Measurements from ENCODE around the gene WNT8B. TPM values are rescaled to one million over a fixed set of nuclear protein-coding genes. Genes with fewer than 3 reads are reported as not detected.

WNT8B gene
- total and polyA plus RNA-seq, 2 donors (not counting 1 experiment from before 2014, with no cell fraction given) = not detected

DNA sequence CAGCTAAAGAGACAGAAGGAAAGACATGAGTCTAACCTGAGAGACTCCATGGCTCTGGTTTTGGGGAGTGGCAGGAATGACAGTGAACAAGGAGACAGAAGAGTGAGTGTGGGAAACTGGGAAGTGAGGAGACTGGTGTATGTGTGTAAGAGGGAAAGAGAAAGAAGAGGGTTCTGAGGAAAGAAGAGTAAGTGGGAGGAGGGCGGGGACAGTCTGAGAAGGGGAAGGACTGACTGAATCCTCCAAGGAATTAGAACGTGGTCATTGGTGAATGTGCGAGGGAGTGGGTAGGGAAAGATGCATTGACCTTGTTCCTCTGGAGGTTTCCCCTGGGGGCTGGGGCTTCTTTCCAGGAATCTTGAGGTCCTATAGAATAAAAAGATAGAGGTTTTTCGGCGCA, 26.6 kb downstream of the WNT8B start:
- no peak overlapping the region for H3K9ac ChIP-seq (ENCODE audit: low read length)
- no peak overlapping the region for H2AFZ ChIP-seq (ENCODE audit: insufficient read depth, low read depth, low read length, poor library complexity, severe bottlenecking)
- intact Hi-C loops (cut with micrococcal nuclease) = no loop called here
- POLR2A ChIA-PET = no interaction called here
- DNase-seq = no peak
- H3K4me2 ChIP-seq (replicated peaks; ENCODE audit: low read depth, low read length, poor library complexity, severe bottlenecking) = no peak overlapping the region
- WGBS (ENCODE audit: insufficient coverage) = 69% methylated on average over 3 of the region's 5 CpGs
- no peaks in the 10 kb centered on the region for H3K4me1 ChIP-seq (ENCODE audit: control insufficient read depth in 2 of 2, insufficient read depth in 2 of 2, low read length in 2 of 2)
- no peaks in the 10 kb centered on the region for H3K27me3 ChIP-seq (replicated peaks in 1 of 4; ENCODE audit: control extremely low read depth in 1 of 4, control insufficient read depth in 3 of 4, insufficient read depth in 4 of 4, low read length in 3 of 4)
- Mint-ChIP-seq H3K27me3 (no peaks in the 10 kb centered on the region), H3K27ac (no peak overlapping the region), H3K4me3 (no peak overlapping the region), H3K9me3 (ENCODE audit: insufficient read depth) (no peaks in the 10 kb centered on the region), H3K4me1 (no peaks in the 10 kb centered on the region)
- no peak for TF ChIP-seq EZH2 (IDR thresholded peaks at IDR 0.05; ENCODE audit: borderline replicate concordance, insufficient read depth, low read depth, low read length, poor library complexity, severe bottlenecking)
- TF ChIP-seq, protein P1, sequence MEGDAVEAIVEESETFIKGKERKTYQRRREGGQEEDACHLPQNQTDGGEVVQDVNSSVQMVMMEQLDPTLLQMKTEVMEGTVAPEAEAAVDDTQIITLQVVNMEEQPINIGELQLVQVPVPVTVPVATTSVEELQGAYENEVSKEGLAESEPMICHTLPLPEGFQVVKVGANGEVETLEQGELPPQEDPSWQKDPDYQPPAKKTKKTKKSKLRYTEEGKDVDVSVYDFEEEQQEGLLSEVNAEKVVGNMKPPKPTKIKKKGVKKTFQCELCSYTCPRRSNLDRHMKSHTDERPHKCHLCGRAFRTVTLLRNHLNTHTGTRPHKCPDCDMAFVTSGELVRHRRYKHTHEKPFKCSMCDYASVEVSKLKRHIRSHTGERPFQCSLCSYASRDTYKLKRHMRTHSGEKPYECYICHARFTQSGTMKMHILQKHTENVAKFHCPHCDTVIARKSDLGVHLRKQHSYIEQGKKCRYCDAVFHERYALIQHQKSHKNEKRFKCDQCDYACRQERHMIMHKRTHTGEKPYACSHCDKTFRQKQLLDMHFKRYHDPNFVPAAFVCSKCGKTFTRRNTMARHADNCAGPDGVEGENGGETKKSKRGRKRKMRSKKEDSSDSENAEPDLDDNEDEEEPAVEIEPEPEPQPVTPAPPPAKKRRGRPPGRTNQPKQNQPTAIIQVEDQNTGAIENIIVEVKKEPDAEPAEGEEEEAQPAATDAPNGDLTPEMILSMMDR (IDR thresholded peaks at IDR 0.05) = no peak
- H4K20me1 ChIP-seq (ENCODE audit: control insufficient read depth, insufficient read depth, low read length, poor library complexity, severe bottlenecking) = no peaks in the 10 kb centered on the region
- H3K79me2 ChIP-seq (ENCODE audit: control insufficient read depth, insufficient read depth, low read length) = no peaks in the 10 kb centered on the region
- CTCF ChIA-PET = no interaction called here
- no peak overlapping the region for H3K27ac ChIP-seq (ENCODE audit: low read length in 2 of 2)
- ATAC-seq (ENCODE audit: low read depth) = no peak
- H3K9me3 ChIP-seq (ENCODE audit: control extremely low read depth in 1 of 3, control insufficient read depth in 2 of 3, insufficient read depth in 1 of 3, low read length in 2 of 3) = no peaks in the 10 kb centered on the region
- H3K4me3 ChIP-seq (ENCODE audit: control extremely low read depth in 1 of 5, extremely low read depth in 1 of 5, insufficient read depth in 1 of 5, low read depth in 2 of 5, low read length in 4 of 5) = no peak overlapping the region
- H3K36me3 ChIP-seq (replicated peaks in 1 of 2; ENCODE audit: control extremely low read depth in 1 of 2, control insufficient read depth in 1 of 2, extremely low read depth in 1 of 2, insufficient read depth in 2 of 2, low read length in 1 of 2) = peaks cover 5 to 32% of the 10 kb centered on the region in 2 experiments

DNA sequence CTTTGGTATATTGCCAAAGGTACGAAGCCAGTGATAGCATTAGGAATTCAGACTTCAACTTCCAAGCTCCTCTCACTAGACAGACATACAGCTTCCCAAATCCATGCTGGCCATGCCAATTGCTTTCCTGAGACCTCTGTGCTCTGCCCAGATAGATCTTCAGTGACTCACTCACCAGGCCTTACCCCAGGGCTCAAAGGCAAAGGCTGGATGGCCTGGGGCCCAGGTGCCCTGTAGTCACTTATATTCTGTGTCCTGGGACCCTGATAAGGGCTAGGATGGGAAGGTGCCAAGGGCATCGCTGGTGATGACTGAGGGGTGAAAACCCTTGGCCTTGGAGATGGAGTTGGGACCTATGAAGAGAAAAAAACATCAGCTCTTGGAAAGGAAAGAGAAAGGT, 27.7 kb downstream of the WNT8B start:
- Histone ChIP-seq H4K20me1 (ENCODE audit: control insufficient read depth, insufficient read depth, low read length, poor library complexity, severe bottlenecking) (no peaks in the 10 kb centered on the region), H3K79me2 (ENCODE audit: control insufficient read depth, insufficient read depth, low read length) (no peaks in the 10 kb centered on the region), H3K4me3 (ENCODE audit: control extremely low read depth in 1 of 5, extremely low read depth in 1 of 5, insufficient read depth in 1 of 5, low read depth in 2 of 5, low read length in 4 of 5) (no peak overlapping the region), H3K9ac (ENCODE audit: low read length) (no peak overlapping the region), H2AFZ (ENCODE audit: insufficient read depth, low read depth, low read length, poor library complexity, severe bottlenecking) (no peak overlapping the region), H3K4me2 (replicated peaks; ENCODE audit: low read depth, low read length, poor library complexity, severe bottlenecking) (no peak overlapping the region), H3K9me3 (ENCODE audit: control extremely low read depth in 1 of 3, control insufficient read depth in 2 of 3, insufficient read depth in 1 of 3, low read length in 2 of 3) (no peaks in the 10 kb centered on the region), H3K4me1 (ENCODE audit: control insufficient read depth in 2 of 2, insufficient read depth in 2 of 2, low read length in 2 of 2) (no peaks in the 10 kb centered on the region), H3K36me3 (replicated peaks in 1 of 2; ENCODE audit: control extremely low read depth in 1 of 2, control insufficient read depth in 1 of 2, extremely low read depth in 1 of 2, insufficient read depth in 2 of 2, low read length in 1 of 2) (peaks cover 5 to 36% of the 10 kb centered on the region in 2 experiments), H3K27me3 (replicated peaks in 1 of 4; ENCODE audit: control extremely low read depth in 1 of 4, control insufficient read depth in 3 of 4, insufficient read depth in 4 of 4, low read length in 3 of 4) (no peaks in the 10 kb centered on the region), H3K27ac (ENCODE audit: low read length in 2 of 2) (no peak overlapping the region)
- ChIA-PET CTCF (no interaction called here), POLR2A (no interaction called here)
- H3K4me3 Mint-ChIP-seq = no peak overlapping the region
- no peak for DNase-seq
- WGBS (ENCODE audit: insufficient coverage) = 100% methylated on average over 1 of the region's 2 CpGs
- H3K4me1 Mint-ChIP-seq = no peaks in the 10 kb centered on the region
- H3K27me3 Mint-ChIP-seq = no peaks in the 10 kb centered on the region
- intact Hi-C loops (cut with micrococcal nuclease) = no loop called here
- H3K27ac Mint-ChIP-seq = no peak overlapping the region
- no peak for ATAC-seq (ENCODE audit: low read depth)
- H3K9me3 Mint-ChIP-seq (ENCODE audit: insufficient read depth) = no peaks in the 10 kb centered on the region
- no peak for TF ChIP-seq EZH2 (IDR thresholded peaks at IDR 0.05; ENCODE audit: borderline replicate concordance, insufficient read depth, low read depth, low read length, poor library complexity, severe bottlenecking)
- TF ChIP-seq, protein P1 (IDR thresholded peaks at IDR 0.05) = no peak

Measured in B cell (primary cell).